ENCODE results near the gene RAI14. TPM values are rescaled to one million over a fixed set of nuclear protein-coding genes. Genes with fewer than 3 reads are reported as not detected.

RAI14 gene
- total RNA-seq (2022; extraction: Qiagen RNA extraction): 50.9 to 69.6 TPM (median 68.0 TPM) in 5 replicates

DNA sequence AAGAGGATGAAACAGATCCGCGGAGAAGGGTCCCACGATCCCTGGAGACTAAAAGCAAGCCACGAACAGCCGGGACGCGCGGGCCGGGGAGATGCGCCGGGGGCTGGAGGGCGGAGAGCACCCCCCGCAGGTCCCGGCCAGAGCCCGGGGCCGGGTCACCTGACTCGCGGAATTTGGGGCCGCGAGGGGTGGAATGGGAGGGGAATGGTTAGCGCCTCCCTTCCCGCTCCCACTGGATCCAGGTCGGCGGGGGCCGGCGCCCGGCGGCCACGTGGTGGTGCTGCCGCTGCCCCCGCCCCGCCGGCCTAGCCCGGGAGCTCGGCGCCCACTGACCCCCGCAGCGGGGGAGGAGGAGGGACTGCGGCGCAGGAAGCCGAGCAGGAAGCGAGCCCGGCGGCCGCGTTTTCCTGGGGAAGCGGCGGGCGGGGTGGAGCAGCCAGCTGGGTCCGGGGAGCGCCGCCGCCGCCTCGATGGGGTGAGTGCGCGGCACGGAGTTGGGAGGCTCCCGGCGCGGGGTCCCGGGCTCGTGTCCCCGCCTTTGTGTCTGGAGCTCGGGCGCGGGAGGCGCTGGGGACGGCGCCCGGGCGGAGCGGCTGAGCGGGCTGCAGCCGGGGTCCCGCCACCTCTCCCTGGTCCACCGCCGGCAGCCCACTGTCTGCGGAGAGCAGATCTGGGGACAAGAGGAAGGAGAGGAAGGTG lies at the start of gene RAI14:
TSS of gene RAI14 (plus strand) at position 328 of the 699 bp plus-strand sequence. CDS start 30,592 bp downstream, outside the sequence.

DNA sequence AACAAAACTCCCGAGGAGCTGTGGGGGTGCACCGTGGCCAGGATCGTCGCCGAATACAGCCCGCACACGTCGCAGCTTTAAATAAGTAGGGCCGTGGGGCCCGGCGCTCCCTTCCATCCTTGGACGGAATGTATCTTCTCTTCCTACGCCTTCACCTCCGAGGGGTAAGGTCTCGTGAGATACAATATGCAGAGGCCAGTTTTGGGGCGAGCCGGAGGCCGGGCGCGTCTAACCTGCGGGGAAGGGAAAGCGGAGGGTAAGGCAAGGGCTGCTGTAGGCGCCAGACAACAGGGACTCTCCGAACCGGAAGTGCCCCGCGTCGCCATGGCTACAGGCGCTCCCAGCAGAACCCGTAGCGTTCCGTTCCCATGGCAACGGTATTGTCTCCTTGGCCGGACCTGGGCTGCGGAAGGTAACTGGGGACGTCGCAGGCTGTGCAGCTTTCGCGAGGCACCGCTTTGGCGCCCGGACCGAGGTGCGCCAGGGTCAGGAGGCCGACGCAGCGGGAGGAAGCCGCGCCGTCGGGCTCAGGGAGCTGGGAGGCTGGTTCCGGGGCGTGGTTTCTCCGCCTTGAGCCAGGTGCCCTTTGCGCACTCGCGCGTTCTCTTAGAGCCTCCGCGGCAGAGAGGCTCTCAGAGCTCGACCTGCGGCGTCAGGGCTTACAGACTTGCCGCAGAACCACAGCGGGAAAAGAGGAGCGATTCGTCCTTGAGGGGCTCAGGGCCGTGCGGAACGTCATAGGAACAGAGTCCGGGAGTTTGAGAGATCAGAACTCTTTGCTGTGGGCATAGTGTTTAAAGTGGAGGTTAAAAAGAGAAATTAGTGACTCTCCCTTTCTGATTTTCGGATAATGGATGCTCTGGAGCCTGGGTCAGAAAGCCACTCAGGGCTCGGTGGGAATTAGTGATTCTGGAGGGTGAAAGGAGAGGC lies 182.9 kb downstream of the RAI14 start, which contains the start of gene TTC23L:
TSS of gene TTC23L (plus strand) at position 380 of the 930 bp plus-strand sequence. CDS start 1,508 bp downstream, outside the sequence.

Other genes starting within 250 kb of the RAI14 start
- not detected in 5 replicates for gene TTC23L, start 182.8 kb downstream of the RAI14 start, total RNA-seq (2022; extraction: Qiagen RNA extraction)